NCI-H1930 (cell line): ENCODE measurements around the gene FCAMR.
A peak's percentile ranks its signal among the peaks of the same experiment; 100 is the strongest.

ENCODE experiments used
- DNase-seq, 2 experiments: peaks; one replicate each; lab custom pipeline; 2025; lab: John Stamatoyannopoulos, UW

The FCAMR gene, protein sequence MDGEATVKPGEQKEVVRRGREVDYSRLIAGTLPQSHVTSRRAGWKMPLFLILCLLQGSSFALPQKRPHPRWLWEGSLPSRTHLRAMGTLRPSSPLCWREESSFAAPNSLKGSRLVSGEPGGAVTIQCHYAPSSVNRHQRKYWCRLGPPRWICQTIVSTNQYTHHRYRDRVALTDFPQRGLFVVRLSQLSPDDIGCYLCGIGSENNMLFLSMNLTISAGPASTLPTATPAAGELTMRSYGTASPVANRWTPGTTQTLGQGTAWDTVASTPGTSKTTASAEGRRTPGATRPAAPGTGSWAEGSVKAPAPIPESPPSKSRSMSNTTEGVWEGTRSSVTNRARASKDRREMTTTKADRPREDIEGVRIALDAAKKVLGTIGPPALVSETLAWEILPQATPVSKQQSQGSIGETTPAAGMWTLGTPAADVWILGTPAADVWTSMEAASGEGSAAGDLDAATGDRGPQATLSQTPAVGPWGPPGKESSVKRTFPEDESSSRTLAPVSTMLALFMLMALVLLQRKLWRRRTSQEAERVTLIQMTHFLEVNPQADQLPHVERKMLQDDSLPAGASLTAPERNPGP

DNA sequence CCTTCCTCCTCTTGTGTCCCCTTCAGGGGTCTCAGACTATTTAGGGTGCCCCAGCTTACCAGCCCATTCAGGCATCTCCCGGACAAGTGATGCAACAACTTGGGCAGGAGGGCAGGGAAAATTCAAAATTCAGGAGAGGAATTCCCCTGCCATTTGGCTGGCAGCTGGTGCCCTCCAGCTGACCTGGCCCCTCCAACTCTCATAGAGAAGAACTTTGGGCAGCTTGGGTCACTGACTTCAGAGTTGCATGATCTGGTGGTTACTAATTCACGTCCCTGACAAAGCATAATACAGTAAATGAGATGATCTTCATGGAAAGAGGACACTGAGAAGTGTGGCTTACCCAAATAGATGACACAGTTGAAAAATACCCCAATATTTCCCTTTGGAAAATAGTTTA is at the start of gene FCAMR:
Gene FCAMR, minus strand, starts transcription at position 15 of the 400 bp plus-strand sequence. CDS start 335 bp downstream, outside the sequence.
- DNase-seq = no peak

DNA sequence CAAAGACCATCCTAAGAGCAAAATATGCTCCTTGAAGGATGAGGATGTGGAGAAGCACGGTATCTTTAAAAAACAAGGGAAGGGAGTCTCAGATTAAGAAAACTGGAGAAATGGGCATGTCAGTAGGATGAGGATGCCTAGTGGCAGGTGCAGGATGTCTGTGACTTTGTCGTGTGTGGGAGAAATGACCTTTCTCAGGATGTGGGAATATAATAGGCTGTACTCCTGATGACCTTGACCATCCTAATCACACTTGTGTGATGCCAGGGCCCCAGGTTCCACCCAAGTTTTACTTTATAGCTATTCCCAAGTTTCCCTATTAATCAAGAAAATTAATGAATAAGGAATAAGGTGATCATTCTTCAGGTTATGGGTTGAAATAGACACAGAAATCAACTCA is 49.4 kb upstream of the FCAMR start:
- DNase-seq = no peak

DNA sequence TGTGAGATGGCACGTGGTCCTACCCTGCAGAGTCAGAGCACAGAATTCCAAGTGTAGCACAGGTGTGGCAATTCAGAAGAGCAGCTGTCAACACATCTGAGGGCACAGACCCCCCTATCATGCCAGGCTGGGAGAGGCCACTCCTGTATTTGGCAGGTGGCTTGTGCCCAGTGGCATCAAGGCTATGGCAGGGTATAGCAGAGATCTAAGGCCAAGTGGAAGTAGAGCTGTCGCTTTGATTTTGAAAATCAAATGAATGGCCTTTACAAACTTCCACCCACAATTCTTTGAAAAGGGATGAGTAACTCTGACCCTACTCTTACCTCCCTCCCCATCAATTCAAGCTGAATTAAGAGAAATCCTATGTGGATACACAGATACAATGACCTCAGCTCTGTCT is 48.9 kb upstream of the FCAMR start:
- no peak for DNase-seq

DNA sequence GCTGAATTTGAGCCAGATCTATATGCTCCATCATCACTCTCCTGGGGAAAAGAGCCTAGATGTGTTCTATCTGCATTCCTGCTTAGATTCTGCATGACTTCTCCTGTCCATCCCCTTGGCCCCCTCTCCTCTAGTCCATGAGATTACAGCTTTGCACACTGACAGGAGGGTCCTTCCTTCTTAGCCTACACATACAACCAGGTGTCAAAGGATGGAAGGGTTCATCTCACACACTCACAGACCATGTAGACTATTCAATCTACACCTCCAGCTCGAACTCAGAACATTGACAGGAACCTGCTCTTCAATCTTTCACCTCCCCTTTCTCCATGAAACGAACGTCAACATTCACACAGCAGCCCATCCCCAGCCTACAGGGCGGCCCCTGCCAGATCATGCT is 48.4 kb upstream of the FCAMR start:
- no peak for DNase-seq

DNA sequence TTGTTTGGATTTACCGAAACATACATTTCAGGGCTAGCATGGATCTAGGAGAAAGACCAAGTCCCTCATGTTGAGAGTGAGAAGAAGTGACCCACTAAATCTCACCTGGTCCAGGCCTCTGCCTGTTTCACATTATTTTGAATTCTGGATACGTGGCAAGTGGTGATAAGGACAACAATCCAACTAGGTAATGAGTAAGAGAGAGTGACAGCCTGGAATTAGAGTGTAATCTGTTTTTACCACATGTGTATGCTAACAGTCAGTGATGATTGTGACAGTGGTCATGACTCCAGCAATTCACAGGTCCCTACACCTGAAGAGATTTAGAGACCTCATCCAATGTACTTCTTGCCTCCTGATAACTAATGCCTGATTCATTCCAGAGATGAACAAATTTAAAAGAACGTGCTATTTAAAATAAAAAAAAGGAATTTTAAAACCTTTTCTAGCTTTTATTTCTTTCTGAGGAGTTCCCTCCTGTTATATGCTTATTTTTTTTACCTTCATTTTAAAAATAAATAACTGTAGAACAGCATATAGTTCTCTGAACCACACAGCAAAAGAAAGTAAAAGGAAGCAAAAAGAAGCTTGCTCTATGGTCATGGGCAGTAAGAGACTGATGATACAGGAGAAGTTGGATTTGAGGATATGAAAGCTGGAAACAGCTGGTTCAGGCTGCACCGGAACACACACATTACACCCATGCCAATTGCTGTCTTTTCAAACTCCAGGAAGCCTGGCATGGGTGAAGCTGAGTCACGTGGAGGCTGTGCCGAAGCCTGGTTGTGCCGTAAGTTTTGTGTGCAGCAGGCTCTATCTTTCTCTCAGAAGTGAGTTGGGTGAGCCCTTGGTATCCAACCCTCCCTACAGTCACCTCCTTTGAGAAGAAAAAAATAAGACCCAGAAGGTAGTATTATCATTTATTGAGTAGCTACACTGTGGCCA is 47.6 kb upstream of the FCAMR start:
- no peak for DNase-seq

DNA sequence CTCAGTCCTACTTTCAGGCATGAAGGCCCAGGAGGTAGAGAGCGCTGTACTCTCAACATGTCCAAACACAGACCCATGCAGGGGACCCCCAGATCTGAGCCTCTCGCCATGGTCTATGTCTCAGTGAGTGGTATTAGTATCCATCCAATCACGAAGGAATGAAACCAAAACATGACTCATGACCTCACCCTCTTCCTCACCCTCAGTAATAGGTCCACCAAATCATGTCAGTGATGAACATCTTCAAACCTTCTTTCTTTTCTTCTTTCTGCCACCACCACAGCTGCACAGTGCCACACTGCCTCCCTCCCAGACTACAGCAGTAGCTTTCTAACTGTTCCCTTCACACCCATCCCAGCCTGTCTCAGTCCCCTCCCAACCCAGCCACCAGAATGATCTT is 45.5 kb upstream of the FCAMR start:
- no peak for DNase-seq

DNA sequence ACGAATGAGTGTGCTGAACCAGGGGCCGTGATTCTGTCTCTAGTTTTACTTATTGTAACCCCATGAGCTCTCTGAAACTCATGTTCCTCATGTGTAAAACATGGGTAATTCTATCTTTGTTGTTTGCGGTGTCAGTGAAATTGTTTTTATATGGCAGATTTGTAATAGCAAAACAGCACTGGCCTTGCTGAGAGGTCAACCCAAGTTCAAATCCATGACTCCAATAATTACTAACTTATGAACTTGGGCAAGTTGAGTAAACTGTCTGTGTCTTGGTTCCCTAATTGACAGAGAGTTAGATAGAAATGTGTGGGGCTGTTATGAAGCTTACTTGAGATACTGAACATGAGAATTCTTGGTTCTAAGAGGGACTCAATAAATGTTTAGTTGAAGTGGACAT is 44.5 kb upstream of the FCAMR start:
- no peak for DNase-seq

DNA sequence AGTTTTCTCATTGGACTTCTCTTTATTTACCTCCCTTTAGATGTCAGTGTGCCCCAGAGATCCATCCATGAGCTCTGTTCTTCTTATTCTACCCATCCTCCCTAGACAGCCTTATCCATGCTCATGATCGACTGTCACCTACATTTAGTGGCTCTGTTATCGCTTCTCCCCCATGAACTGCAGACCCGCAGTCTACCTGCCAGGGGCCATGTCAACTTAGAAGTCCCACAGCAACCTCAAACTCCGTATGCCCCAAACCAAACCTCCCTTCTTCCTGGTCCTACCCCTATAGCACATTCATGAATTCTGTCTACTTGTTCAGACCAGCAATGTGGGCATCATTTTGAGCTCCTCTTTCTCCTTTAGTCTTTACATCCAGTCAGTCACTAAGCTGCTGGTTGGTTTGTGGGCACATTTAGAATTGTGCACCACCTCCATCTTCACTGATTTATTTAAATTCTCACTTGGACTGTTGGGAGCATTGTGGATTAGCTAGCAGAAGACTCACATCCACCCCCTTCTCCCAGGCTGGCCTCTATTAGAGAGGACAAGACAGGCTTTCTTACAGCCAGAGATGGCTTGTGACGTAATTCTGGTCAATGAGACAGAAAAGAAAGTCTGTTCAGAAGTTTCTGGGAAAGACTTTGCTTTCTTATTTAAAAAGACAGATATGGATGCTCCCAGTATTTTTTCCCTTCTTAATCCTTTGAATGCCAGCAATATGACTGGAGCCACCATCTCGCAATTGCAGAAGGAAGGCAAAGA is 43.2 kb upstream of the FCAMR start:
- no peak for DNase-seq

DNA sequence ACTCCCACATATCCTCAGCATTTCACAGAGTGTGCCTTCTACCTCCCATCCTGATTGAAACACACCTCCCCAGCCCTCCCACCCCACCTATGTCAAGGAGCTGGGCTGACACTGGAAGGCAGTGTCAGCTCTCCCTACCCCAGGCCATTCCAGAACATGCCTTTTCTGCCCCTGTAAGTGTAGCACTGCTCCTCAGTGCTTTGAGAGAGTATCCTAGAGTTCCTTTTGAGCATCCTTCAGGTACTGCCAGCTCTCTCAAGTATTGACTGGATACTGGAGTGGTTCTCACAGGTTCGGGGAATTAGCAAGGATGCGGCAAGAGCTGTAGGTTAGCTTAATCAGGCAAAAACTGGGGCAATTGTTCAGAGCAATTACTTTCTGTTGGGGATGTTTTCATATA is 40.5 kb upstream of the FCAMR start:
- no peak for DNase-seq

DNA sequence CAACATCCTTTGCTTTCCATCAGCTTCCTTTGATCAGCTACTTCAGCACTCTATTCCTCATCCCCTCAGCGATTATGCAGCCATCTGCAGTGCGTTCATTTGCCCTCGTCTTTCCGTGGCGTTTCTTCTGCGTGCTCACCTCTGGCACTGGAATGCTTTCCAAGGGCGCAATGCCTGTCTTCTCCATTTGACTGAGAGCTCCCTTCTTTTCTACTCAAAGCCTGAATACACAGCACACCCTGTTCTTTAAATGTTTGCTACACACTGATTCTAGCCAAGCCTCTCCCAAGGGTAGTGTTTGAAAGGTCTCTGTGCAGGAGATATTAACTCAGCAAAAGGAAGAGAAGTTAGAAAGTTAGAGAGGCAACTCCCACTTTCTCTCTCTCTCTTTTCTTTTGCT is 39.7 kb upstream of the FCAMR start:
- no peak for DNase-seq

DNA sequence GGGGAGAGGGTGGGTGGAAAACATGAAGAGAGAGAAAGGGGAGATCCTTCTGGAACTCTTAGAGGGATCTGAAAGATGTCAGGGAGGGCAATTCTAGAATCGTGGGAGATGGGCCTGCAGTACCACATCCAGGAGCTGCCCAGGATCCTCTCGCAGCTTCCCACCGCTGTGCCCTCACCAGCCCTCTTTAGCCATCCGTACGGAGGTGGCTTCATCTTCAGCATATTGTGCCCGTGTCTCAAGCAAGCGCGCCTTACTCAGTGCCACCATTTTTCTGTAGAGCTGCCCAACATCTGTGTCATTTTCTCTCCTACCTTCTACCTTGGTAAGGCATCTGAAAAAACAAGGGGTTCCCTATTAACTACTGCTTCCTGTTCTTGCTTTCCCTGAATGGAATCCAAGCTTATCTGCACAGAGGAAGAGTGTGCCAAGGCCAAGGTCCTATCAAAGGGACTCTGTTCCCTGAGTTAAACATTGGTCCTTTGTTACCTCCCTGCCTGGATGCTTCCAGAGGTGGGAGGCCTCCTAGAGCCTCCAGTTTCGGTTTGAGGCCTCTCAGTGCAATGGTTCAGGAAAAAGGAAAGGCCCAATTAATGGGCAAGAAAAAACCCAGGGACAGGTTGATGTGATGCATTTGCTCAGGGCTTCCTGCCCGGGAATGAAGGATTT is 39.1 kb upstream of the FCAMR start:
- no peak for DNase-seq

DNA sequence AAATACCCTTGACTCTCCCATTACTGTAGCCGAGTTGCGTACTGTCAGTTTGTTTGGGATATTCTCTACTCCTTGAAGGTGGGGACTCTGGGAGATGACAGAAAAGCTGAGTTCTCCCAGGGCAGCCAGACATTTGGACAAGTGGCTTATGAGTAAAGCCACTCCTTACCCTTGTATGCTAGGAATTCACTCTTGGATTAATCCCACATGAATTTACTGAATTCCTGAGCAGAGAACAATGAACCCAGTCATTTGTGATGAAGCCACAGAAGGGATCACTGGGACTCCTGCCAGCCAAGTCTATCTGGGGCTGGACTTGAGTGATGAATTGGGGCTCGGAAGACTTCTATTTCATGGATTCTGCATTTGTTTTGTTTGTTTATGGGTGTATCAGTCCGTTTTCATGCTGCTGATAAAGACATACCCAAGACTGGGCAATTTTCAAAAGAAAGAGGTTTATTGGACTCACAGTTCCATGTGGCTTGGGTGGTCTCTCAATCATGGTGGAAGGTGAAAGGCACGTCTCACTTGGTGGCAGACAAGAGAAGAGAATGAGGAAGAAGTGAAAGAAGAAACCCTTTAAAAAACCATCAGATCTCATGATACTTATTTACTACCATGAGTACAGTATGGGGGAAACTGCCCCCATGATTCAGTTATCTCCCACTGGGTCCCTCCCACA is 37.2 kb upstream of the FCAMR start:
- no peak for DNase-seq

DNA sequence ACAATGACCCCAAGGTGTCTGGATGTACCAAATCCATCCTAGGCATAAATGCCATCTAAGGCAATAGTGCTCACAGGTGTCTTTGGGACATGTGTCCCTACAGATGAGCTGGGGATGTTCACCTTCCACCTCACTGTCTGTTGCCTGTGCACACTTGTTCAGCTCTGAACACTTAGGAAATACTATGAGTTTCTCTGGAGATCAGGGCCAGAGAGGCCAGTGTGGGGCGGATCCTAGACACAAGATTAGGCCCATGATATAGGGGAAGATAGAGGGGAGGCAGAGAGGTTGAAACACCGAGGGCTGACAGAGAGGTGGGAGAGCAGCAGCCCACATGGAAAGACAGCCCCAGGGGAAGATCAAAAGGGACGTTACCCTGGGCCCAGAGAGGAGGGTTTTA is 36.7 kb upstream of the FCAMR start:
- no peak for DNase-seq

DNA sequence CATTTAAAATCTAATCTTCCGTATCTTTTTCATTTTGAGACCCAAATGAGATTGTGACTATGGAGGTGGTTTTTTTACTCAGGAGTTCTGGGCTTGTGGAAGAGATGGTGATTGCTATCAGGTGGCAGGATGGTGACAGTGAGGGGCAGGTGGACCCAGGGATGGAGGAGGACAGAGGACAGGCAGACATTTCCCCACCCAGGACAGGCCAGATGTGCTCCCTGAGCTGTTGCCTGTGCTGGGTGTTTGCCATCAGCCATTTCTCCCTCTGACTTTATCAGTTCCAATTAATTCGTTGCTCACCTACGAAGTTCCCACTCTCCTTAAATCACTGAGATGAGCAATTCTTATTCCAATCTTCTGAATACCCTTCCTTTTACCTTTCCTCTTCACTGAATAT is 35.8 kb upstream of the FCAMR start:
- DNase-seq = no peak

DNA sequence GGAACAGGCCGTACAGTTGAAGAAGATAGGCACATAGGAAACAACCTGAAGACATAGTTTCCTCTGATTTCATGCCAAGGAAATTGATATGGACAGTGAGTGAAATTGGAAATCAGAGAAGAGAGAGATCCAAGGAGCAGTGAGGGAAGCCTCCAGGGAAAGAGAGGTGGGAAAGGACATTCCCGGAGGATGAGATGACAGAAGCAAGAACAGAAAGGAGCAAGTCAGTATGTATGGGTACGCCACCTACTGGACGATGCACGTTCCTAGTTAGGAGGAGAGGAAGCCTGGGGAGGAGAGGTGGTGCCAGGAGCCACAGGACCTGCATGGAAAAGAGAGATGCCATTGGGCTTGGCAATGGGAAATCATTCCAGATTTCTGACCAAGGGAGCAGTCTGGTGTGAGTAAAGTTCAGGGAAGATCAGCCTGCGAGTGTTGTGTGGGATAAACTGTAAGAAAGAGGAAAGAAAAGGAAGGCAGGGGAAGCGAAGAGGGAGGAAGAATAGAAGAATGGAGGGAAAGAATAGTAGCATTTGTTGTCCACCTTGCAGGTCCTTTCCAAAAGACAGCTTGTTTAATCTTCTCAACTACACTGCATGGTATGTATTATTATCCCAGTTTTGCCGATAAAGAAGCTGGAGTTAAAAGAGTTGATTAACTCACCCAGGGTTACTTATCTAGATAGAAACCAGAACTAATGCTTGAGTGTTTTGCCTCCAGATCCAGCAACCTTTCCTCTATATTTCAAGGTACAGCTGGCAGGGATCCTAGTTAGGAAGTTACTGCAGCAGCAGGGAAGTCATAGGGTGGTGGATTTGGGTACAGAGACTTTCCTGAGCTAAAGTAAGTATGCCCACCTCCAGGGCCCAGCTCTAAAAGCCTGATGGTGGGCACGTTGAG is 34.9 kb upstream of the FCAMR start:
- DNase-seq = peak; percentile 44 to 52

DNA sequence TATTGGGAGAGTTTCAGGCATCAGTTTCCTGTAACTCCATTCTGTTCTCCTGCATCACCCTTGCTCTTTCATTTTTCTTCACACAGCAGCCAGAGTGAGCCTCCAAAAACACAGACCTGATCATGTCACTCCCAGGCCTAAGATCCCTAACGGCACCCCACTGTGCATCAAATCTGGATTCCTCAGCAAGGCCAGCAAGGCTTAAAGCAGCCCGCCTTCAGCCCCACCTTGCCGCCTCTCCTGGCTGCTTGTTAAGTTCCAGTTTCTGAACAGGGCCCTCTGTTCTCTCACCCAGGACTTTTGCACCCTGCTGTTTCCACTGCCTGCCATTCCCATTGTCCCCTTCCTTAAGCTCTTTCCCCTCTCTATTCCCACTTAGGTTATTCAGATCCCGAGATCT is 33.0 kb upstream of the FCAMR start:
- DNase-seq = no peak

DNA sequence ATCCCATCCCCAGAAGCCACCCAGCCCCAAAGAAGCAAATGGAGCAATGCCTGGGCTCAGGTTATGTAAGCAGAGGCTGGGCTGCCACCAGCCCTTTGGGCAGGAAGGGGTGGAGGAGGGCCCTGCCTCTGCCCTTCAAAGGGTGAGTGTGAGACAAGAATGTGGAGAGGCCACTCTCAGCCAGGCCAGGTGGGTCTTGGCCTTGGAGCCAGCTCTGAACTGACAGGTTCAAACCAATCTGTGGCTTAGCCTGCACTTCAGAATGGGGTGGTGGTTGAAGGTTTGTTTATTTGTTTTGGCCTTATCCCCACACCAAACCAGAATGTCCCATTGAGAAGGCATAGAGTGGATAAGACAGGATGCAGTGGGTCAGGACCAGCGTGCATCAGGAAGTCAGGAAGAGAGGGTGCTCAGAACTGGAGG is 32.5 kb upstream of the FCAMR start:
- DNase-seq = no peak

DNA sequence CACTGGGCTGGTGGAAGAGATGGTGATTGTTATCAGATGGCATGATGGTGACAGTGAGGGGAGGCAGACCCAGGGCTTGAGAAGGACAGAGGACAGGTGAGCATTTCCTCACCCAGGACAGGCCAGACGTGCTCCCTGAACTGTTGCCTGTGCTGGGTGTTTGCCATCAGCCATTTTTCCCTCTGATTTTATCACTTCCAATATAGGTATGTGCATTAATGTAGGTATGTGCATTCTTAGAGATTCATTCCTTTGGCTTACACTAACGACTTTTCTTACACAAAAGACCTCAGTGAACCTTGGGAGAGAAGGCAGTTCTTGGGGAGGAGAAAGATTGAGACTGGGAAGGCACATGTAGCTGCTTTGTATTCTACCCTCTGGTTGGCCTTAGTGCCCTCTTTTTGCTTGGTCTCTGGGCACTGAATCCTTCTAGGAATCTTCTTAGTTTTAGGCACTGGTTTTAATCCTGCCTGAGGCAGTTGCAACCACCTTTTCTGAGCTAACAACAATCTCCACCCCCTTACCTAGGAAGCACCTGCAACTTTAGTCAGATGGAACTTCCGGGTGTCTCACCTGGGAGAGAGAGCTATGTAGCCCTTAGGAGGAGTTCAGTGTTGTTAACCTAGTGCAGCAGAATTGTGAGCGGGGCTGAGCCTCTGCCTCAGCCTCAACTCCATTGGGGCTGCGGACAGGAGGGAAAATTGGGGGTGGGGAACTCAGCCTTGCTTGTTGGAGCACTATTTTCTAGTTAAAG is 31.4 kb upstream of the FCAMR start:
- DNase-seq = no peak
